GM18498 (cell line): ENCODE results near the gene YWHAB.

Source experiments
- ATAC-seq: cut with Tn5 transposase; IDR thresholded peaks from one replicate; pipeline ENCODE4 v1.9.1; 2021; ENCODE audit warnings: mild to moderate bottlenecking, moderate library complexity; ENCODE audit not compliant: unreplicated experiment

Gene YWHAB

GRCh38 chr20:44948513-44948912 is 63.0 kb downstream of the YWHAB start:
- ATAC-seq = no peak

- no peak for ATAC-seq
Observed at GRCh38 chr20:44950368-44950767, 64.9 kb downstream of the YWHAB start.

GRCh38 chr20:44952731-44953130 is 67.2 kb downstream of the YWHAB start:
- no peak for ATAC-seq

GRCh38 chr20:44954211-44954610 is 68.7 kb downstream of the YWHAB start:
- no peak for ATAC-seq

DNA sequence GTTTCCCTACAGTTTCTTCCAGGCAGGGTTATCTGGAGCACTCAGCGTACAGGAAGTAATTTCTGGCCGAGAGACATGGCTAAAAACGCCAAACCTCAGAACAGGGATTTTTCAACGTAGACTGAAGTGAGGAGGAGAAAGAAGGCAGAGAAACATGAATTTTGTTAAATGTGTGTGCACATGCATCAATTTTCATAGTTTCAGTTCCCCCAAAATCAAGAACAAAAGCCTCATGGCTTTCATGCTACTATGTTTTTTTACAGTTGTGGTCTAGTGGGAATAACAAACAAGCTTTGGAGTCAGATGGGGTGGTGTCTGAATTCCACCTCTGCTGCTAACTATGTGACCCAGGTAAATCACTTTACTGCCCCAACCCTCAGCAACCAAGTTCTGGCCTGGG is 69.8 kb downstream of the YWHAB start:
- no peak for ATAC-seq

GRCh38 chr20:44956410-44956809 is 70.9 kb downstream of the YWHAB start:
- ATAC-seq = no peak
